Myocyte (in vitro differentiated cells): Measurements from ENCODE around the gene RDH5. TPM values are rescaled to one million over a fixed set of nuclear protein-coding genes. Genes with fewer than 3 reads are reported as not detected.

Experiments
- DNase-seq: peaks from one replicate; pipeline ENCODE4 v3.0.0-alpha.2; 2012; ENCODE audit warnings: low read depth
- total RNA-seq: library from RNA; depleted of rRNA; stranded (reverse); fragments of >200 nt; gene quantifications from 2 replicates; pipeline ENCODE4 v1.2.3, GENCODE V29; 2014

The RDH5 gene
- total RNA-seq, 1 donor from 2014 or later = 457 TPM

- peak; percentile 84 for DNase-seq
Measured at GRCh38 chr12:55728186-55728938, 8.2 kb downstream of the RDH5 start.

DNA sequence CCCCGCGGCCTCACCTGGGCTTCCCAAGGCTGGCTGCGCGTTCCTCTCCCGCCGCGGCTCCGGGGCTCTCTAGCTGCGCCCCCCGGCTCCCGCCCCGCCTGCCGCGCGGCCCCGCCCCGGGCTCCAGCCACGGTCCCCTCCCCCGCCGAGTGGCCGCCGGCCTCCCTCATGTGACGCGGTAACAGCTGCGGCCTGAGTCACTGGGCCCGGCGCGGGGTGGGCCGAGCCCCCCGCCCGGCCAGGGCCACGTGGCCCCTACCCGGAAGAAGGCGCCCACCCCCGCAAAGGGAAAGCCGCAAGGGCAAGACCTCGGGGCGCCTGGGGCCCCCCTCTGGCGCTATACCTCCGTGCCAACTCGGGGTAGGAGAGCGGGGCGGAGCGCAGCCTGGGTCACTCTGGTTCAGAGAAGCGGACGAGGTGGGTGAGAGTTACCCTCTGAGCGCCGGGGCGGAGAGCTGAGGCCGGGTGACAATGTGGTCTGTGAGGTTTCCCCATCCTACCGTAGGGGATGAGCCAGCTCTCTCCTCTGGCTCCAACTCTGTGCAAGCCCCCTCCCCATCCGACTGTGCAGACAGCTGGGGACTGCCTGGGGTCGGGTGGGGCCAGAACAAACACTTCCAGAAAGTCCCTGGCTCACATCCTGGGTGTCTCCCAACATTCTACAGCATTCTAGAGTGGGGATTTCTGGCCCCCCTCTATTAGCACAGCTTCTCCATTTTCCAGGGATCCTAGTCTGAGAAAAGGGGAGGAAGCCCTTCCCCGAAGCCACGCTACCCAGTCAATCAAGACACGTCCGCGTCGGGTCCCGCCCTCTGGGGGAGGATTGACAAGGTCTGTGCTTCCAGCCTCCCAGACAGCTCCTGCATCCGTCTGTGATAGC lies 9.0 kb downstream of the RDH5 start, which contains the start of gene CD63:
TSS of gene CD63 (minus strand) at position 71 of the 880 bp plus-strand sequence. CDS start 668 bp downstream, outside the sequence.
- peak; percentile 98 for DNase-seq

- DNase-seq = peak; percentile 76
Measured at GRCh38 chr12:55729819-55730818, 9.9 kb downstream of the RDH5 start.

- no peak for DNase-seq
Measured at GRCh38 chr12:55732288-55732687, 12.1 kb downstream of the RDH5 start.

- DNase-seq = no peak
Measured at GRCh38 chr12:55733021-55733555, 12.9 kb downstream of the RDH5 start.

GRCh38 chr12:55733858-55734257 lies 13.7 kb downstream of the RDH5 start:
- DNase-seq = no peak

- DNase-seq = no peak
Measured at GRCh38 chr12:55734595-55734994, 14.4 kb downstream of the RDH5 start.

DNA sequence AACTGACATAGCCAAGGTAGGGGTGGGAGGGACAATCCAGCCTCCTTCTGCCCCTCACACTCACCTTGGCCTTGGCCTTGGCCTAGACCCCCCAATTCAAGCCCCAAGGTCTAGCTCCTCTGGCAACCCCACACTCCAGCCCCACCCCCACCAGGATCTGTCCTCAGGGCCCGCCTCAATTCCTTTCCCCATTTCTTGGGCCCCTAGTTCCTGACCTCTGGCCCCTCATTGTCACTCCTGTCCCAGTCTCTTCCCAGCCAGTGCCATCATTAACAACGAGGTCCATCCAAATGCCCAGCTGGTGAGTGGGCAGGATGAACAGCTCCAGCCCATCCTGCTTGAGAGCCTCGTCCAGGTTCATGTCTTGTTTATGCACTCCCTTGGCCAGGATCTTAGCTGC lies 15.9 kb downstream of the RDH5 start:
- no peak for DNase-seq

DNA sequence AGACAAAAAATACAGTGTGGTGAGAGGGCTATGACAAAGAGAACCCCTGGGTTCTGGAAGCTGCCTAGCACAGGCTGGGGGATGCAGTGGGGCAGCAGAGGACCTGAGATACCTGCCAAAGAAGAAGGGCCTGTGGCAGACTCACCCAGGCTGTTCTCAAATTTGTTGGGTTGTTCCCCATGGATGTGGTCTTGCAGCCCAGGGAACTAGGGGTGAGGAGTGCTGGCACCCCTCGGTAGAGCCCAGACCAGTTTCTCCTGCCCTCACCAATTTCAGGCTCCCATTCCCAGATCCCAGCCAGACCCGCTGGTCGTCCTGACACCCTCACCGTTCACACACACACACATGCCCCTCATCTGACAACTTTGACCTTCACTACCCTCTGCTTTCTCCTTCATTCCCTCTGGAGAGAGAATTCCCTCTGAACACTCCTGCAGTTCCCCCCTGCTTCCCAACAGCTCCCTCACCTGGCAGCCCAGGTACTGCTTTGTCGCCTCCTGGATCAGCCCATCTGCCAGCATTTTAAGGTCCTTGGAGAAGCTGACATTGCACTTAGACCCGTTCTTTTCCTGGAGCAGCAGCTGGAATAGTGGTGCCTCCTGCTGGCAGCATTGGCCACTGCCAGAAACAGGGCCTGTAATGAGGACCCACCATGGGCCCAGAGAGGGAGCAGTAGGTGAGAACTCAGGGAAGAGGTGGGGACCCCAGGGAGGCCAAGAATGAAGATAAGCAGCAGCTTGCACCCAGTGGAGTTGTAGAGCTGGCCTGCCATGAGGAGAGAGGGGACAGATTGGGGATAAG lies 16.8 kb downstream of the RDH5 start:
- peak; percentile 84 for DNase-seq

- peak; percentile 50 for DNase-seq
Measured at GRCh38 chr12:55737581-55738122, 17.5 kb downstream of the RDH5 start.

DNA sequence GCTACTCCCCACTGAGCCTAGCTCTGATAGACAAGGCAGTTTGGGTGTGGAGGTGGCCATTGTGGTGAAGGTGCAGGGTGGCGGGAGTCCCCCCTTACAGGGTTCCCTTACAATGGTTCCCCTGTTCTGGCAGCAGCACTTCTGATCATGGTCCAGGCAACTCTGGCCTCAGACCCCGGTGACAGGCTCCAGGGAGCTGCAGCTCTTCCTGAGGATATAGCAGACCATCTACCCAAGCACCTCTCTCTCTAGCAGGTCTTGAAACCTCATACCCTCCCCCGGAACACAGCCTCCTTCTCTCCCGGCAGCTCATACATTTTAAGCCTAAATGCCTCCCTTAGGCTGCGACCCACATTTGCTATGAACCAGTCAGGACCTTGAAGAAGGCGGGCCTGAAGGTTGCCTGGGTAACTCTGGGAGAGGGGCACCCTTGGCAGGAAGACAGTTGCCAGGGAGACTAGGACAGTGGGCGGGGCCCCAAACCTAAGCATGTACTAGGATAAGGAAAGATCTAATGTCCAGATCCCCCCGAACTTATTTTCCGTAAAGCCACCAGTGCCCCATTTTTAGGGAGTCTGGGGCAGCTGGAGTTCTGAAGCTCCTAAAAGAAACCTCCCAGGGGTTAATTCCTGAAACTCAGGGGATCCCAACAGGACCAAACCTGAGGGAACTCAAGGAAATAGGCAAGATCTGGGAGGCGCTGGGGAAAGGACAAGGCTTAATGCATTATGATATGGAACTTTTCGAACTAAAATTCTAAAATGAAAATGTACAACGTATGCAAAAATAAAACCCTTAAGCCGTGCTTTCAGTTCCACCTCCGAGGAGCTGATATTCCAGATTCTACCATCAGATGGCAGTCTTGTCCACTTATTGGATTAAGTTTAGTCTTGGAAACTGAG lies 18.2 kb downstream of the RDH5 start:
- DNase-seq = peak; percentile 90

GRCh38 chr12:55739025-55739378 lies 18.8 kb downstream of the RDH5 start:
- DNase-seq = no peak

DNA sequence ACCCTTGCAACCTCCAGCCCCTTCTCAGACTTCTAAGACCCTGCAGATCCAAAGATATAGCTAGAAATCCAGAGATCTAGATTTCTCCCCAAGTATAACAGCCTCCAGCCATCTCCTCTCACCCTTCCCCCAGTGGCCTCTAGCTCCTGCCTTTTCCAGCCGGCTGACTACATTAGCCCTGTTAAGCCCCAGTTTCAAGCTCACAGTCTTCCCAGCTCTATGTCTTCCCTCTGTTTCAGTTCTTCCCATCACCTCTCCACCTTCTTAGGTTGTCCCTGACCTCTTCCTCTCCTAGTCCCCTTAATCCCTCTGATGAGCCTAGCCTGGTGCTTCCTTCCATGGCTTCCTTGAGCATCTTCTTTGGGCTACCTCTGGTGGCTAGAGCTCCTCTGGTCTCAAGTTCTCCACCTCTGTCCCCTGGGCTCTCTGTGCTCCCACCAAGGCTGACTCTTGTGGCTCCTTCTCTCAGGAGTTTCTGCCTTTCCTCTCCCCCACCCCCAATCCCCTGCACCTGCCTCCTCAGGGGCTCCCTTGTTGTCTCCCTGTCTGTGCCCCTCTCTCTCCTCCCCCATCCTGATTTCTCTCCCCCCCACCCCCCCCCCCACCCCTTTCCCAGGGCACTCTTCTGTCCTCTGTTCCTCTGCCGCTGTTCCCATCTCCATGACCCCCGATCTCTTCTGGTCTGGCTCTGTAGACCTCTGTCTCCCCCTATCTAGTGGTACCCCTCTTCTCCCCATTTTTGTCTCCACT lies 21.9 kb downstream of the RDH5 start:
- DNase-seq = no peak

DNA sequence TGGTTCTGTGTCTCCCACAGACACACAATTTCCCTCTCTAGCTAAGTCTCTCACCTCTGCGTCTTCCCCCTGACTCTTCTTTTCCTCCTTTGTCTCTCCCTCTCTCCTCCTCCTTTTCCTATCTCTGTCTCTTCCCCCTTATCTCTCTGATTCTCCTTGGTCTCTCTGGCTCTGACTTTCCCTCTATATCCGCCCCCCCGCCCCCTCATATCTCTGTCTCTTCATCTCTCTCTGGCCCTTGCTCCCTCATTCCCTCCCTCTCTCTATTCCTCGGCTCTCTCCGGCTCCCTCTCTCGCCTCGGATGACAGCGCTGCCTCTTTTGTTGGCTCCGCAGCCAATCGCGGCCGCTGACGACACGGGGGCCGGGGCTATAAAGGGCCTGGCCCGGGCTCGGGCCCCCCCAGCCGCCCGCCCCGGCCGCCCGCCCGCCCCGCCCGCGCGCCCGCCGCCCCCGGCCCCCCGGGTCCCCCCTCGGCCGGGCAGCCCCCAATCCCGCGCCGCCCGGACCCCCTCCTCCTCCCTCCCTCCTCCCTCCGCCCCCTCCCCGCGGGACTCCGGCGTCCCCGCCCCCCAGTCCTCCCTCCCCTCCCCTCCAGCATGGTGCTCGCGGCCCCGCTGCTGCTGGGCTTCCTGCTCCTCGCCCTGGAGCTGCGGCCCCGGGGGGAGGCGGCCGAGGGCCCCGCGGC lies 22.7 kb downstream of the RDH5 start, which contains the start of gene GDF11:
TSS of gene GDF11 (plus strand) at position 404 of the 687 bp plus-strand sequence. CDS start at position 599, 195 bp downstream.
- DNase-seq = peak; percentile 88

DNA sequence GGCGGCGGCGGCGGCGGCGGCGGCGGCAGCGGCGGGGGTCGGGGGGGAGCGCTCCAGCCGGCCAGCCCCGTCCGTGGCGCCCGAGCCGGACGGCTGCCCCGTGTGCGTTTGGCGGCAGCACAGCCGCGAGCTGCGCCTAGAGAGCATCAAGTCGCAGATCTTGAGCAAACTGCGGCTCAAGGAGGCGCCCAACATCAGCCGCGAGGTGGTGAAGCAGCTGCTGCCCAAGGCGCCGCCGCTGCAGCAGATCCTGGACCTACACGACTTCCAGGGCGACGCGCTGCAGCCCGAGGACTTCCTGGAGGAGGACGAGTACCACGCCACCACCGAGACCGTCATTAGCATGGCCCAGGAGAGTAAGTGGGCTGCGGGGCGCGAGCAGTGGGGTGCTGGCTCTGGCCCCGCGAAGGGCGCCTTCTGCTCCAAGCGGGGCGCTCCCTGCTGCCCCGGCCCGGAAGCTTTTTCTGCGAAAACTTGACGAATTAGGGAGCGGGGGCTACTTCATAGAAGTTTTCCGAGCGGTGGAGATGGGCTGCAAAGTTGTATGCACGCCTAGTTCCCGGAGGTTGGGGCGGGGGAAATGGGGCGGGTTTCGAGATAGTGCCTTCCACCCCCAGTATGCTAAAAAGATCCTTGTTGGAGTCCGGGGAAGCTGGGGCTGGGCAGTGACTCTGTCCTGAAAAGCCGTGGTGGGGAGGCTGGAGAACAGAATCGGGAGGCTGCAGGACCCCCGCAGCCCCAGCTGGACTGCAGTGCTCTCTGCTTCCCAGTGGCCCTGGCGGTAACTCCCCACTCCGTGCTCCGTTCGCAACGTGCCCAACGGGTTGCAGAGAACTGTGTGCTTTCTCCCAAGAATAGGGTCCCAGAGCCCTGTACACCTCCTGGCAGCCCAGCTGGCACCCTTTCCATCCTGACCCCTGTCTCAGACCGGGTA lies 23.5 kb downstream of the RDH5 start:
- DNase-seq = peak; percentile 76
